Activated naive CD8-positive, alpha-beta T cell treated with anti-CD3 and anti-CD28 coated beads, Interleukin-2, amount 50 U/mL, for 24 hours (primary cell): ENCODE data around the gene DLG2.
"Not testable (repeated sequence)": the region's sequence is repeated elsewhere in the genome, so short reads cannot be mapped to it uniquely, and the experiment has no call there.

ENCODE experiments used
- ATAC-seq: fragments of 150-1000 bp; cut with Tn5 transposase; one replicate; pipeline ENCODE4 v1.10.0; 2021
- DNase-seq: peaks from one replicate; pipeline ENCODE4 v3.0.0; 2021
- H3K27ac Mint-ChIP-seq: one replicate; pipeline ENCODE4 v1.8.0; 2021; ENCODE audit warnings: mild to moderate bottlenecking, mixed read lengths
- H3K27me3 Mint-ChIP-seq: one replicate; pipeline ENCODE4 v1.8.0; 2021; ENCODE audit warnings: mixed read lengths
- H3K36me3 Mint-ChIP-seq: one replicate; pipeline ENCODE4 v1.8.0; 2021; ENCODE audit warnings: low read depth, mixed read lengths
- H3K4me1 Mint-ChIP-seq: one replicate; pipeline ENCODE4 v1.8.0; 2021; ENCODE audit warnings: mixed read lengths
- H3K4me3 Mint-ChIP-seq: one replicate; pipeline ENCODE4 v1.8.0; 2021; ENCODE audit warnings: mild to moderate bottlenecking, moderate library complexity, mixed read lengths
- H3K9me3 Mint-ChIP-seq: one replicate; pipeline ENCODE4 v1.8.0; 2021; ENCODE audit warnings: mixed read lengths

The DLG2 gene

DNA sequence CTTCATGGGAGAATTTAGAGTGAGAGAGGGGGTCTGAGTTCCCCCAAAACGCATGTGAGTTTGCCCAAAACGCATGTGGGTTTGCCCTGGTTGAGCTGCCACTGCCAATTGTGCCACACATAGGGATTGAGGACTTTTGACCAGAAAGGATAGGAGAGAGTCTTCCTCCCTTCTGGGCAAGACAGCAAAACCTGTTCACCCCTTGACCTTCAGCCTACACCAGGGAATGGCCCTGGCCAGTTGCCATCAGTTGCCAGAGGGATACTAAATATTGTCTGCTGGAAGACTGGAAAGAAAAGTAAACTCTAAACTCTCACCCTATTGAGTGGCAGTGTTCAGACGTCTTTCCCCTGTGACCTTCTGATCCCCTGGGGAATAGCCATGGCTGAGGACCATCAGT, 363.8 kb downstream of the DLG2 start:
- Mint-ChIP-seq H3K27me3 (no peaks in the 10 kb centered on the region), H3K9me3 (peaks cover 4% of the 10 kb centered on the region), H3K27ac (no peak overlapping the region), H3K4me3 (no peak overlapping the region), H3K4me1 (no peaks in the 10 kb centered on the region), H3K36me3 (no peaks in the 10 kb centered on the region)
- DNase-seq: no peak
- ATAC-seq: no peak

DNA sequence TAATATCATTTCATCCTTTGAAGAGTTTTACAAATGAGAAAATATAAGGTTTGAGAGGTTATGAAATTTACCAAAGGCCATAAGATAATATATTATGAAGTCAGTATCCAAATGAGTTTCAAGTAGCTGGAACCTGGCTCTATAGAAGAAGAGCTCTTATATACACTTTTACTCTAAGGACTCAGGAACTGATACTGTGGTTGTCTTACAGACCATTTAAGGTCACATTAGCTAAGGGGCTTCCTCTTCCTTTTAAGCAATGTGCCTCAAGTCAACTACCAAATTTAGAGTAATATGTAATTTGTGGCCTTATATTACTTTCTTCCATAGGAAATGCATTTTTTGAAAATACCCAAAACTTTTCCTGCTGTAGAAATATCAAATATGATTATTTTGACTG, 369.3 kb downstream of the DLG2 start:
- Mint-ChIP-seq H3K36me3 (no peaks in the 10 kb centered on the region), H3K9me3 (no peaks in the 10 kb centered on the region), H3K27ac (no peak overlapping the region)

DNA sequence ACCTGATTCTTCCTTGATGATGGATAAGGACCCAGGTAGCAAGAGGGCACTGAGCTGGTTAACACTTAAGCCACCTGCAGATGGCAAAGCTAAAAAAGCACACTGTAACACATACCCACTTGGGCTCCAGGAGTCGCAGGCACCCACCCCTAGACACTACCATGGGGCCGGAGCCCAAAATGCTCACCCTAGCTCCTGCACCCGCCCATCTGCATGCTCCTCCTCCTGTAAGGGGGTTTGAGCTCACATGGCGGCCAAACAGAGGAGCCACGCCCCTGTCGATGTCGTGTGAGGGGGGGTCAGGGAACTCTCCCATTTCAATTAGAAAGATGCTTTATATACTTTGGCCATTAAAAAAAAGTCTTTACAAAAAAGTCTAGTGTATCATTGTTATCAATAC, 370.7 kb downstream of the DLG2 start:
- Mint-ChIP-seq H3K4me3 (no peak overlapping the region), H3K27ac (no peak overlapping the region), H3K9me3 (no peaks in the 10 kb centered on the region), H3K4me1 (no peaks in the 10 kb centered on the region), H3K27me3 (no peaks in the 10 kb centered on the region), H3K36me3 (no peaks in the 10 kb centered on the region)
- ATAC-seq: no peak
- DNase-seq: no peak

More for the DNA sequence above, 369.3 kb downstream of the DLG2 start:
- no peak for DNase-seq
- no peak for ATAC-seq
- Mint-ChIP-seq H3K4me1 (no peaks in the 10 kb centered on the region), H3K27me3 (no peaks in the 10 kb centered on the region), H3K4me3 (no peak overlapping the region)

DNA sequence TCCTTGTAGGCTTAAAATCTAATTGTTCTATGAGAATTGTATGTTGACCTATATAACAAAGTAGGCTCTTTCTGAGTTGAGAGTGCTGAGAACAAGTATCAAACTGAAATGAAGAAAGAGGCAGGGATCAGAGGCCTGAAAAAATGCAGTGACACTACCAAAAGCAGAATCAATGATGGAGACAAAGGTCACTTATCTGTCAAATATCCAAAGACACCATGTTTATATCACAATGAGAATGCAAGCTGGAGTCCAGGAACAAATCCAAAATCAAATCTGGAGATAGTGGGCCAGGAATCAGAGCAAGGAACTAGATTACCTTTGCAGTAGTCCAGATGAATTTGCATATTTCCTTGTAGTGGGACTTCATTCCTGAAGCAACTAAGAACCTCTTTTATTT, 377.7 kb downstream of the DLG2 start:
- no peaks in the 10 kb centered on the region for H3K4me1 Mint-ChIP-seq
- H3K27ac Mint-ChIP-seq: no peak overlapping the region
- no peak overlapping the region for H3K4me3 Mint-ChIP-seq
- DNase-seq (no peak), ATAC-seq (no peak)
- no peaks in the 10 kb centered on the region for H3K27me3 Mint-ChIP-seq
- H3K9me3 Mint-ChIP-seq: no peaks in the 10 kb centered on the region
- no peaks in the 10 kb centered on the region for H3K36me3 Mint-ChIP-seq

DNA sequence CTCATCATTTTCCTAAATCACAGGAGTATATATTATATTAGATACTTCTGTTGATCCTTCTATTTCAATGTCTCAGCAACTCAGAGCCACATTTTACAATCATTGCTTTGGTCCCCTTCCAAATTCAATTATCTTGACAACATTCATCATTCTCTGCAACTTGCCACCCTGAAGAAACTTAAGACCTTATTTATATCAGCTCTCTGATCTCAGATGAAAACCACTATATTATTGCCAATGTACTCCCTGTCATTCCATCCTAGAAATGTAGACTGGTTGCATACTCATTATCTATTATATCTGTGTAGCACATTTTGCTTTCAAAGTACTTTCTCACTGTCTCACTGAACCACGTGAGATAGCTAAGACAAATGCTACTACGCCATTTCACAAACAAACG, 379.3 kb downstream of the DLG2 start:
- DNase-seq (no peak), ATAC-seq (no peak)
- no peaks in the 10 kb centered on the region for H3K36me3 Mint-ChIP-seq
- no peak overlapping the region for H3K4me3 Mint-ChIP-seq
- H3K4me1 Mint-ChIP-seq: no peaks in the 10 kb centered on the region
- H3K27me3 Mint-ChIP-seq: no peaks in the 10 kb centered on the region
- H3K9me3 Mint-ChIP-seq: no peaks in the 10 kb centered on the region
- no peak overlapping the region for H3K27ac Mint-ChIP-seq

DNA sequence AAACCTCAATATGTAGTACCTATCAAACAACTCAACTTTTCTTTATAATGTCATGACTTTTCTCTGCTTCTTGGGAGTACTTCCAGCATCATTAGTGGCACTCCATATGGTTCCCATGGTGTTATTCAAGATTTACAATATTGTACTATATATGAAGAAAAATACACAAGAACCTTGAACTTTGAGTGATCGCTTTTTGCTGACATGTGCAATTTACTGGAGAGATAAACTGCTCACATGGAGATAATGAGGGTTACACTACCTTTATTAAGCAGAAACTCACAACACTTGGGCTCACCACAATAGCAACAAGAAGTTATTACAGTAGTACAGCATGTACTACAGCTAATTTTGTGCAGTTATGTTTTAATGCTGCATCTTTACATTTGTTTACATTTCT, 388.2 kb downstream of the DLG2 start:
- H3K4me3 Mint-ChIP-seq: no peak overlapping the region
- no peak overlapping the region for H3K27ac Mint-ChIP-seq
- H3K9me3 Mint-ChIP-seq: peaks cover 6% of the 10 kb centered on the region
- H3K36me3 Mint-ChIP-seq: no peaks in the 10 kb centered on the region
- no peaks in the 10 kb centered on the region for H3K4me1 Mint-ChIP-seq
- H3K27me3 Mint-ChIP-seq: no peaks in the 10 kb centered on the region
- no peak for ATAC-seq
- no peak for DNase-seq

DNA sequence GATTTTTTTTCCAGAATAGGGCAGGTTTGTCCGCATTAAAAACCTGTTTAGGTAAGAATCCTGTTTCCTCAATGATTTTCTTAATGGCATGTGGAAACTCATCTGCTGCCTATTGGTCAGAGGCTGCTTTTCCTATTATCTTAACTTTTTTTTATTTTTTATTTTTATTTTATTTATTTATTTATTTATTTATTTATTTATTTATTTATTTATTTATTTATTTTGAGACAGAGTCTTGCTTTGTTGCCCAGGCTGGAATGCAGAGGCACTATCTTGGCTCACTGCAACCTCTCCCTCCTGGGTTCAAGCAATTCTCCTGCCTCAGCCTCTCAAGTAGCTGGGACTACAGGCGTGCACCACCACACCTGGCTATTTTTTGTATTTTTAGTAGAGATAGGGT, 389.1 kb downstream of the DLG2 start:
- DNase-seq, H3K27ac Mint-ChIP-seq, ATAC-seq, H3K4me1 Mint-ChIP-seq, H3K27me3 Mint-ChIP-seq, H3K9me3 Mint-ChIP-seq, H3K36me3 Mint-ChIP-seq, H3K4me3 Mint-ChIP-seq: not testable (repeated sequence)

DNA sequence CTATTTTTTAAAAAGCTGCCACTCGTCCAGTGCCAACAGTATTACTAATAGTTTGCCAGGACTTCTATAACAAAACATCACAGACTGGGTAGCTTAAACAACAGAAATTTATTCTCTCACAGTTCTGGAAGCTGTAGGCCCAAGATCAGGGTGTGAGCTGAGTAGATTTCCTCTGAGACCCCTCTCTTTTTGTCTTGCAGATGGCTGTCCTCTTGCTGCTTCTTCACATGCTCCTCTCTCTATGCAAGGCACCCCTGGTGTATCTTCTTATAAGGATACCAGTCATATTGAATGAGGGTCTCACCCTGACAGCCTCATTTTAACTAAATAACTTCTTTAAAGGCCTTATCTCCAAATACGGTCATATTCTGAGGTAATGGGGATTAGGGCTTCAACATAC, 390.9 kb downstream of the DLG2 start:
- Mint-ChIP-seq H3K9me3 (peaks cover 9% of the 10 kb centered on the region), H3K36me3 (no peaks in the 10 kb centered on the region)

DNA sequence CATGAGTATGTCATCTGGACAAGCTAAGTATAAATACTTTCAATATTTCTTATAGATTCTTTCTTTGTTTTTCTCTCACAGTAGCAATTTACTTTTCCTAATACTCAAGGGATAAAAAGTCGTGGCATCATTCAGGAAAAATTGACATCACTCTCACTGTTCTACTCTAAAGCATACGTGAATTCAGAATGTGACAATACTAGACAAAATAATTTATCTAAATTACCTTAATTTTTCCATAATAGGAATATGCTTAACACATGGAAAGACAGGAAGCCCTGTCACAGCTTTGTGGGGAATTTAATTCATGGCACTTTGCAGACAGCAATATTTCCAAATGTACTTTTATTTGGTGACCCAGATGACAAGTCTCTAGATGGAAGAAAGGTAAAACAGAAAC, 394.6 kb downstream of the DLG2 start:
- no peaks in the 10 kb centered on the region for H3K27me3 Mint-ChIP-seq
- no peak overlapping the region for H3K27ac Mint-ChIP-seq
- no peaks in the 10 kb centered on the region for H3K4me1 Mint-ChIP-seq
- no peak overlapping the region for H3K4me3 Mint-ChIP-seq
- ATAC-seq (no peak), DNase-seq (no peak)
- H3K36me3 Mint-ChIP-seq: no peaks in the 10 kb centered on the region
- peaks cover 8% of the 10 kb centered on the region for H3K9me3 Mint-ChIP-seq

More for the DNA sequence above, 390.9 kb downstream of the DLG2 start:
- H3K27me3 Mint-ChIP-seq: no peaks in the 10 kb centered on the region
- H3K27ac Mint-ChIP-seq: no peak overlapping the region
- ATAC-seq (no peak), DNase-seq (no peak)
- no peaks in the 10 kb centered on the region for H3K4me1 Mint-ChIP-seq
- no peak overlapping the region for H3K4me3 Mint-ChIP-seq

DNA sequence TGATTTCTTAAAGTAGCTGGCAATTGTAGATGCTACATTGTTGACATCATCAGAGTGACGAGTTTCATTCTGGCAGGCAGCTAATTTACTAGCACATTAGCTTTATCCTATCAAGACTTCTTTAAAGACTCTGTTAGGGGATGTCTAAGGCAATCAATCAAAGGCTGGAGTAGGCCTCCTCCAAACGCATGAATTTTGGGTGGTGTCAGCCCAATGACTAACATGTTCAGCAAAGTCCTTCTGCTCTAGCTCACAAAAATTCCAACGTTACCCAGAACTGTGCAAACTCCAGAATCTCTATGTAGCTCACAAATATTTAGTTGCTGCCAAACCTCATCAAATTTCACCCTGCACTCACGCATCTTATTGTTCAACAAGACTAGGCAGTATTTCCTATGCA, 395.6 kb downstream of the DLG2 start:
- Mint-ChIP-seq H3K36me3 (no peaks in the 10 kb centered on the region), H3K4me3 (no peak overlapping the region), H3K27me3 (no peaks in the 10 kb centered on the region), H3K4me1 (no peaks in the 10 kb centered on the region), H3K9me3 (peaks cover 8% of the 10 kb centered on the region), H3K27ac (no peak overlapping the region)
- ATAC-seq: no peak
- no peak for DNase-seq

DNA sequence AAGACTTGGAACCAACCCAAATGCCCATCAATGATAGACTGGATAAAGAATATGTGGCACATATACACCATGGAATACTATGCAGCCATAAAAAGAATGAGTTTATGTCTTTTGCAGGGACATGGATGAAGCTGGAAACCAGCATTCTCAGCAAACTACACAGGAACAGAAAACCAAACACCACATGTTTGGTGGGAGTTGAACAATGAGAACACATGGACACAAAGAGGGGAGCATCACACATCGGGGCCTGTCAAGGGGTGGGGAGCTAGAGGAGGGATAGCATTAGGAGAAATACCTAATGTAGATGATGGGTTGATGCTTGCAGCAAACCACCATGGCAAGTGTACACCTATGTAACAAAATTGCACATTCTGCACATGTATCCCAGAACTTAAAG, 397.4 kb downstream of the DLG2 start:
- H3K4me1 Mint-ChIP-seq, DNase-seq, H3K27me3 Mint-ChIP-seq, H3K9me3 Mint-ChIP-seq, H3K4me3 Mint-ChIP-seq, ATAC-seq, H3K36me3 Mint-ChIP-seq, H3K27ac Mint-ChIP-seq: not testable (repeated sequence)

DNA sequence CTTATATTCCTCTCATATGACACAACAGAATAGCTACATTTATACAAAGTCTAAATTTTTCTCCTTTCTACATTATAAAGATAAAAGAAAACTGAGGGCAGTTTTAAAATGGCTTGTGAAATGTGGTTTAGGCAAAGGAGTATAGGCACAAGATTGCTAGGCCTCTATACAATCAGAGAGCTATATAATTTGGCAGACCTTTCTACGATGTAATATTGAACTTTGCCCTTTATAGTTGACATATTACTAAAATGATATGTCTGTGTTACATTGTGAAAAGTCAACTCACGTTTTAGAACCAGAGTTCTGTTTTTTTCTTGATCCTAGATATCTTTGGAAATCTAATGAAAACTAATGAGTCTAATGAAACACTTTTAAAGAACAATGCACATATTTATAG, 430.2 kb downstream of the DLG2 start:
- Mint-ChIP-seq H3K36me3 (no peaks in the 10 kb centered on the region), H3K4me1 (no peaks in the 10 kb centered on the region), H3K9me3 (peaks cover 24% of the 10 kb centered on the region), H3K27ac (no peak overlapping the region), H3K4me3 (no peak overlapping the region), H3K27me3 (no peaks in the 10 kb centered on the region)
- no peak for DNase-seq
- no peak for ATAC-seq

DNA sequence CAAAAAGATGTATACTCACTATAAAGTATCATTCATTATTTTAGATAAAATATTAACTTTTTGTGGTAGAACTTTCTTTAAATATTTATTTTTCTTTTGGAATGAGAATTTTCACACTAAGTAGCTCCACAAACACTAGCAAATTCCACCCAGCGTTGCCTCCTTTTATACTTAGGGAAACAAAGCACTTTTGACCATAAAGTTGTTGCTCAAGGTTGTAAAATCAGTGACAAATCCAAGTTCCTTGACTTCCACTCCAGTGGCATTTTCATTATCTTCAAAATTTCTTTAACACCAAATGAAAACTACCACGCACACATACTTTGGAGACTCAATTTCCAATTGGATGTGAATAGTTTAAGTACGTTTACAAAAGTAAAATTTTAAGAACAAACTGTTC, 431.2 kb downstream of the DLG2 start:
- Mint-ChIP-seq H3K36me3 (no peaks in the 10 kb centered on the region), H3K4me1 (no peaks in the 10 kb centered on the region), H3K9me3 (peaks cover 25% of the 10 kb centered on the region), H3K4me3 (no peak overlapping the region), H3K27ac (no peak overlapping the region), H3K27me3 (no peaks in the 10 kb centered on the region)
- DNase-seq (no peak), ATAC-seq (no peak)

DNA sequence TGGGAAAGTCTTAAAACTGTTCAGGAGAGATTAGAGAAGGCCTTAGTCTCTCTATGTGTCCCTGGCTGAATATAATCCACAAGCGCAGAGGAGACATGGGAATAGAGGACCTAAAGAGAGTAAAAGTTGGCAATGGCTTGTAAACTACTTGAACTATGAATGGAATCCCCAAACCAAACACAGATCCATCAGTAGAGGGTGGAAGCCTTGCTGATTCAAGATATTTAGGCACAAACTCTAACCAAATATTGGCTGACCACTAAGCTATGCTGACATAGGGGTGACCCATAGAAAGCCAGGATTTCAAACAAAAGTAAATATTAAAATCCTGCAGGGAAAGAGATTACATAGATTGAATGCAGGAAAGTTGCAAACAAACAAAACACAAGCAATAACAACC, 439.2 kb downstream of the DLG2 start:
- no peaks in the 10 kb centered on the region for H3K4me1 Mint-ChIP-seq
- no peaks in the 10 kb centered on the region for H3K27me3 Mint-ChIP-seq
- no peak overlapping the region for H3K4me3 Mint-ChIP-seq
- no peak for DNase-seq
- peaks cover 24% of the 10 kb centered on the region for H3K9me3 Mint-ChIP-seq
- no peaks in the 10 kb centered on the region for H3K36me3 Mint-ChIP-seq
- H3K27ac Mint-ChIP-seq: no peak overlapping the region
- no peak for ATAC-seq

DNA sequence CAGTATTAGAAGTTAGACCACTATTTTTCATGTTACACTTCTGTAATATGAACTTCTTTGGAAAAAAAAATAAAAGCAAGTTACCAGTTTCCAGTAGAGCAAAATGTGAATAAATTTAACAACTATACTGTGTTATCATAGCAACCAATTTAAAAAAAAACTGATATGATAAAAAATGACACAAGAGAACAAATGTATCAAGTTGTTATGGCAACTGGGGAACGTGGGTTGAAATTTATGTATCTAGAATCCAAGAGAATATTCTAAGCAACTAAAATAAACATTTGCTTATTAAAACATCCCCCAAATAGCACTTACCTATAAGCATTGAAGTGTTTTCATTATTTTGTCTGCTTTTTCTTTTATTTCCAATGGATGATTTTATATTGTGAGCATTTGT, 442.4 kb downstream of the DLG2 start:
- no peak overlapping the region for H3K27ac Mint-ChIP-seq
- H3K4me3 Mint-ChIP-seq: no peak overlapping the region
- peaks cover 7% of the 10 kb centered on the region for H3K9me3 Mint-ChIP-seq
- DNase-seq (no peak), ATAC-seq (no peak)
- H3K36me3 Mint-ChIP-seq: no peaks in the 10 kb centered on the region
- no peaks in the 10 kb centered on the region for H3K4me1 Mint-ChIP-seq
- no peaks in the 10 kb centered on the region for H3K27me3 Mint-ChIP-seq

DNA sequence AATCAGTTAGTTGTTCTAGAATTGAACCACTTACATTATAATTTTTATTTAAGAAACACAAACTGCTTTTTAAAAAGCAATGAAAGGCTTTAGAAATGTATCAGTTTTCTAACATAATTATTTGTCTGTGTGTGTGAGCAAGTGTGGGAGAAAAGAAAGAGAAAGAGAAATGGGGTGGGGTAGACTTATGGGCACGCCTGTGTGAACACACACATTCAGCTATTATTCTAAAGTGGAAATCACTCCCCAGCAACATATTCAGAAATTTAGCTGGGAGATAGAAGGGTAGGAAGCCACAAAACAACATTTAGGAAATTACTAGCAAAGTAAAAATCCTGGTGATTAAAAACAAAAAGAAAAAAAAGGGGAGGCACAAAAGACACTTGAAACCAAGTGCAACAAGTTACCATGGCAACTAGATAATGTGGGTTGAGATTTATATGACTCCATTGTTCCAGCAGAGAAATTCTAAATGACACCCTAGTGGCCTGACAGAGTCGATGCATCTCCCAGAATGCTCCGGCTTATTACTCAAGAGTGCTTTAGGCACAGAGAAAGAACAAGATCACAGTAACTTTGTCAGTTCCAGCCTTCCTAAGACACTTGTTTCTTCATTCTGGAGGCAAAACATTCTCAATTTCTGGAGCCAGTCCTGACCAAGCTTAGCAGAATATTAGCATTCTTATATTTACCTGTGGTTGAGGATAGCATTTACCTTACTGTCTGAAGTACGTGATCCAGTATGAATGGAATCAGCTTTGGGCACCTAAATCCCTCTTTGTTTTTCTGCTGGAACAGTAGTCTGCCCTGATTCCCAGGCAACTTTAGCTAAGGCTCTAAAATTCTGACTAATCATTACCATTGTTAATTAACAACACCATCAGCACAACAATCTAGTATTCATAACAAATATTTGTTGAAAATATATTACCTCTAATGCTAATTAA, 444.4 kb downstream of the DLG2 start:
- Mint-ChIP-seq H3K9me3 (no peaks in the 10 kb centered on the region), H3K4me1 (no peaks in the 10 kb centered on the region), H3K27me3 (no peaks in the 10 kb centered on the region), H3K4me3 (no peak overlapping the region), H3K27ac (no peak overlapping the region), H3K36me3 (no peaks in the 10 kb centered on the region)
- DNase-seq: no peak
- no peak for ATAC-seq
